HG02759 (cell line): ENCODE measurements around the gene TUBGCP6.
"Not testable (repeated sequence)": the region's sequence is repeated elsewhere in the genome, so short reads cannot be mapped to it uniquely, and the experiment has no call there.

Experiments
- ATAC-seq: cut with Tn5 transposase; IDR thresholded peaks from one replicate; pipeline ENCODE4 v1.9.1; 2021; ENCODE audit warnings: mild to moderate bottlenecking, moderate library complexity; ENCODE audit not compliant: unreplicated experiment

TUBGCP6 gene

DNA sequence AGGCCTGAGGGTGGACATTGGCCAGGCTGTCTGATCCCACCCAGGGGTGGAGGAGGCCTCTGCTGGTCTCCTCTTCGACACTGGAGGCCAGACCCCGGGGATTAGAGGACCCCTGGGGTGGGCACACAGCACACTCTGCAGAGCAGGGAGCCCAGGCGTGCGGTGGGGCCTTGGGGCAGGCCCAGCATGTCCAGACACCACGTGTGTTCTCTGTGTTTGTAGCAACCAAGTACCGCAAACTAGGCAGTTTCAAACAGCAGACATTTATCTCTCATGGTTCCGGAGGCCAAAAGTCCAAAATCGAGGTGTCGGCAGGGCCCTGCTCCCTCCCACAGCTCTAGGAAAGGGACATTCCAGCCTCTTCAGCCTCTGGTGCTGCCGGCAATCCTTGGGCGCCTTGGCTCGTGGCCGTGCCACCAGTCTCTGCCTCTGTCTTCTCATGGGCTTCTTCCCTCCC, 72.8 kb downstream of the TUBGCP6 start:
- ATAC-seq, result no peak

DNA sequence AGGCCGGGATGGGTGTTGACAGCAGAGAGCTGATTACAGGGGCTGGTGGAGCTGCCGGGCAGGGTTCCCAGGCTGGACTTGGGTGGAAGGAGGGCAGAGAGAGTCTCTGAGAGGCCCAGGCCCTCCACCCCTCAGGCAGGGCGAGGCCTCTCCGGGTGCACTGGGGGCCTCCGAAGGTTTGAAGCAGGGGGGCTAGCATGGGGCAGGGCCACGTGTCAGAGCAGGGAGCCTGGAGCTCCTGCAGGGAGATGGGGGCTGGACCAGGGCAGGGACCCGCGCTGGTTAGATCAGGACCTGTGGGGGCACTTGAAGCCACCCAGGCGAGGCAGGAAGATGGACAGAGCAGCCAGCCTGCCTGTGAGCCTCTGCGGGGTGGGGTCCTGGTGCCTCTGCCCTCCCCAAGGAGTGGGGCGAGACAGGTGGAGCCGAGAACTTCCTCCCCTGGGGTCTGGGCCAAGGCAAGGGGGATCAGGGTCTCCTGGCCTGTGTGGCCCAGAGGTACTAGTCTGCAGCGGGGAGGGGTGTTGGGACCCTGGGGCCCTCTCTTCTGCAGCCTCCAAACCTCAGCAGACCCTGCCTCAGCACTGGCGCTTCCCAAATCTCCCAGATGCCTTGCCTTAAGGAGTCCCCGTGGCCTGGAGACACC, 73.4 kb downstream of the TUBGCP6 start:
- ATAC-seq, result no peak

DNA sequence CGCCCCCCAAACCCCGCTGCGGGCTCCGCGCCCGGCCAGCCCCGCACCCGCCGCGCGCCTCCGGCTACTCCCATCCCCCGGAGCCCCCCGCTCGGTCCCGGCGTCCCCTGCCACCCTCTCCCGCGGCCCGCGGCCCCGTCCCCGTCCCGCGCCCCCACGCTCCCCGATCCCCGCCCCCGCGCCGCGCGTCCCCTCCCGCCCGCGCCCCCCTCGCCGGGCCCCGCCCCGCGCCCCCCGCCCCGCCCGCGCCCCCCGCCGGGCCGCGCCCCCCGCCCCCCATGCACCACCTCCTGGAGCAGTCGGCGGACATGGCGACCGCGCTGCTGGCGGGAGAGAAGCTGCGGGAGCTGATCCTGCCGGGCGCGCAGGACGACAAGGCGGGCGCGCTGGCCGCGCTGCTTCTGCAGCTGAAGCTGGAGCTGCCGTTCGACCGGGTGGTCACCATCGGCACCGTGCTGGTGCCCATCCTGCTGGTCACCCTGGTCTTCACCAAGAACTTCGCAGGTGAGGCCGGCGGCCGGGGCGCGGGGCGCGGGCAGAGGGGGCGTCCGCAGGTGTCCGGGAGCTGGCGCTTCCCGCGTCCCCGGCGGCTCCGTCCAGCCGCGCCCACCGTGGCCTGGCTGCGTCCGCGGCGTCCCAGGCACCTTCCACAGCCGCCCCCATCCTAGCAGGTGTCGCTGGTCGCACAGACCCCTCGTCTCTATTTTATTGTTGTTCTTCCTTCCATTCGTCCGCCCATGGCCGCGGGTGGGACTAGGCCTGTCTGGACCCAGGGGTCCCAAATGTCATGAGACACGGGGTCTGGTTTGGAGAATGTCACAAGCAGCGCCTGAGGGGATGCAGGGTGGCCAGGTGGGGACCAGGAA, 74.1 kb downstream of the TUBGCP6 start, which contains the start of gene PANX2:
PANX2 (plus strand) TSS at position 279 of the 866 bp plus-strand sequence; CDS start at position 279, 0 bp downstream.
- ATAC-seq, result no peak

DNA sequence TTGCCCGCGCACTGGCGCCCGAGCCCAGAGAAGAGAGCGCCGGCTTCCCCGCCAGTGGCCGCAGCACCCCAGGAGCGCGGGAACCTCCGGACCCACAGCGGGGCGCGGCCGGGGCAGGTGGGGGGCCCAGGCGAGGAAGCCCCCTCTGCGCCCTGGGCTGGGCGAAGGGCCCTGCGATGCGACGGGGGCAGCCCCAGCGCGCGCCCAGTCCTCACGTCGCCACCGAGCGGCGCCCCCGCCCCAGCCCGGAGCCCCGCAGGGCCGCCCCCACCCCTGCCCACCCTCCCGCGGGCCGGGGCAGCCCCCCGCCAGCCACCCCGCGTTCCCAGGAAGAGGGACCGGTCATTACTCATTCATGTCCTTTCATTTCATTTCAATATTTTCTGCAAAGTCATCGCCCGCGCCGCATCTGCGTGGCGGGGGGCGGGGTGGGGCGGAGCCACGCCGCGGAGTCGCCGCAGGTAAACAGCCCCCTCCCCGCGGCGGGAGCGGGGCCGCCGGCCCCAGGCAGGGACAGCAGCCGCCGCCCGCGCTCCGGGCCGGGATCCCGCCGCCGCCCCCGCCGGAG, 75.0 kb downstream of the TUBGCP6 start:
- ATAC-seq, result no peak

DNA sequence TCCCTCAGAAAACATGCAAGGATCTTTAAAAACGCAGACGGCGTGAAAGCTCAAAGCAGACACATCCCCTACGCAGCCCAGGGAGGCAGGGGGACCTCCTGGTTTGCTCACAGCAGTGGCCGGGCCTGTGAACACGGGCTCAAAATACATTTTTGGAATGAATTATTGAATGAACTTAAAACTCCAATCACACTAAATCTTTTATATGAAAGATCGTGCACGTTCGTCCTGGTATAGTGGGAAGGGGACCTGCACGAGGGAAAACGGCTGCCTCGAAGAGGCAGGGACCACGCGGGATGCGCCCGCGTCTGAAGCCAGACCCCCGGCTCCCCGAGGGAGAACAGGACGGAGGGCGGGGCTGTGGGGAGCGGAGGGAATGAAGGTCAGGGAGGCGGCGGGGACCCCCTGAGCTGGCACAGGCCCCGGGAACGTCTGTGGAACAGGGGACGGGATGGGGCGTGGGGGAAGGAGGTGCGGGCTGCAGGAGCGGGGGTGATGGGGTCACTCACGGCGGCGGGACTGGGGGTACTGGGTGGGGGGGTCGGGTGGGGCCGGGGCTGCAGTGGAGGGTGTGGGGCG, 75.6 kb downstream of the TUBGCP6 start:
- ATAC-seq, result no peak

DNA sequence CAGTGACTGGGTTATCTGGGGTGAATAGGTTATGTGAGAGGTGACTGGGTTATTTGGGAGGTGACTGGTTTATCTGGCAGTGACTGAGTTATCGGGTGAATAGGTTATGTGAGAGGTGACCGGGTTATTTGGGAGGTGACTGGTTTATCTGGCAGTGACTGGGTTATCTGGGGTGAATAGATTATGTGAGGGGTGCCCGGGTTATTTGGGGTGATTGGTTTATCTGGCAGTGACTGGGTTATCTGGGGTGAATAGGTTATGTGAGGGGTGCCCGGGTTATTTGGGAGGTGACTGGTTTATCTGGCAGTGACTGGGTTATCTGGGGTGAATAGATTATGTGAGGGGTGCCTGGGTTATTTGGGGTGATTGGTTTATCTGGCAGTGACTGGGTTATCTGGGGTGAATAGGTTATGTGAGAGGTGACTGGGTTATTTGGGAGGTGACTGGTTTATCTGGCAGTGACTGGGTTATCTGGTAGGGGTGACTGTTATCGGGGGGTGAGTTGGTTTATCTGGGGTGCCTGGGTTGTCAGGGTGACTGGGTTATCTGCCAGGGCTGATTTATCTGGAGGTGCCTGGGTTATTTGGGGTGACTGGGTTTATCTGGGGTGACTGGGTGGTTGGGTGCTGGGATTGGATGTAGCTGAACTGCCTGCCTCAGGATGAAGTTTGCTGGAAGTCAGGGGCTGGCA, 76.2 kb downstream of the TUBGCP6 start:
- ATAC-seq, result not testable (repeated sequence)

DNA sequence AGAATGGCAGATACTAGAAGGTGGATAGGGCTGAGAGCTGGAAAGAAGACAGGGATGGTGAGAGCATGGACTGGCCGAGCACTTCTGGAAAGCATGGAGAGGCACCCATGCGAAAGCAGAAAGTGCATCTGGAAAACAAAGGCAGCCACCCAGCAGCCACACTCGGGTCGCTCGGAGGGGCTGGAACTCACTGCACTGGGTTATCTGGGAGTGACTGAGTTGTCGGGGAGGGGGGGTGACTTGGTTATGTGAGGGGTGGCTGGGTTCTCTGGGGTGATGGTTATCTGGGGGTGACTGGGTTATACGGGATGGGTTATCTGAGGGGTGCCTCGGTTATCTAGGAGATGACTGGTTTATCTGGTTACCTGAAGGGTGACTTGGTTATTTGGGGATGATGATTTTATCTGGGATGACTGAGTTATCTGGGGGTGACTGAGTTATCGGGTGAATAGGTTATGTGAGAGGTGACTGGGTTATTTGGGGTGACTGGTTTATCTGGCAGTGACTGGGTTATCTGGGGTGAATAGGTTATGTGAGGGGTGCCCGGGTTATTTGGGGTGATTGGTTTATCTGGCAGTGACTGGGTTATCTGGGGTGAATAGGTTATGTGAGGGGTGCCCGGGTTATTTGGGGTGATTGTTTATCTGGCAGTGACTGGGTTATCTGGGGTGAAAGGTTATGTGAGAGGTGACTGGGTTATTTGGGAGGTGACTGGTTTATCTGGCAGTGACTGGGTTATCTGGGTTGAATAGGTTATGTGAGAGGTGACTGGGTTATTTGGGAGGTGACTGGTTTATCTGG, 76.9 kb downstream of the TUBGCP6 start:
- no peak for ATAC-seq
